GM18520 (cell line): ENCODE data around the gene MGAT3.
"Not testable (repeated sequence)": the region's sequence is repeated elsewhere in the genome, so short reads cannot be mapped to it uniquely, and the experiment has no call there.

ENCODE experiments used
- ATAC-seq: cut with Tn5 transposase; IDR thresholded peaks from one replicate; pipeline ENCODE4 v1.9.1; 2021; ENCODE audit not compliant: unreplicated experiment

Gene MGAT3, protein sequence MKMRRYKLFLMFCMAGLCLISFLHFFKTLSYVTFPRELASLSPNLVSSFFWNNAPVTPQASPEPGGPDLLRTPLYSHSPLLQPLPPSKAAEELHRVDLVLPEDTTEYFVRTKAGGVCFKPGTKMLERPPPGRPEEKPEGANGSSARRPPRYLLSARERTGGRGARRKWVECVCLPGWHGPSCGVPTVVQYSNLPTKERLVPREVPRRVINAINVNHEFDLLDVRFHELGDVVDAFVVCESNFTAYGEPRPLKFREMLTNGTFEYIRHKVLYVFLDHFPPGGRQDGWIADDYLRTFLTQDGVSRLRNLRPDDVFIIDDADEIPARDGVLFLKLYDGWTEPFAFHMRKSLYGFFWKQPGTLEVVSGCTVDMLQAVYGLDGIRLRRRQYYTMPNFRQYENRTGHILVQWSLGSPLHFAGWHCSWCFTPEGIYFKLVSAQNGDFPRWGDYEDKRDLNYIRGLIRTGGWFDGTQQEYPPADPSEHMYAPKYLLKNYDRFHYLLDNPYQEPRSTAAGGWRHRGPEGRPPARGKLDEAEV

DNA sequence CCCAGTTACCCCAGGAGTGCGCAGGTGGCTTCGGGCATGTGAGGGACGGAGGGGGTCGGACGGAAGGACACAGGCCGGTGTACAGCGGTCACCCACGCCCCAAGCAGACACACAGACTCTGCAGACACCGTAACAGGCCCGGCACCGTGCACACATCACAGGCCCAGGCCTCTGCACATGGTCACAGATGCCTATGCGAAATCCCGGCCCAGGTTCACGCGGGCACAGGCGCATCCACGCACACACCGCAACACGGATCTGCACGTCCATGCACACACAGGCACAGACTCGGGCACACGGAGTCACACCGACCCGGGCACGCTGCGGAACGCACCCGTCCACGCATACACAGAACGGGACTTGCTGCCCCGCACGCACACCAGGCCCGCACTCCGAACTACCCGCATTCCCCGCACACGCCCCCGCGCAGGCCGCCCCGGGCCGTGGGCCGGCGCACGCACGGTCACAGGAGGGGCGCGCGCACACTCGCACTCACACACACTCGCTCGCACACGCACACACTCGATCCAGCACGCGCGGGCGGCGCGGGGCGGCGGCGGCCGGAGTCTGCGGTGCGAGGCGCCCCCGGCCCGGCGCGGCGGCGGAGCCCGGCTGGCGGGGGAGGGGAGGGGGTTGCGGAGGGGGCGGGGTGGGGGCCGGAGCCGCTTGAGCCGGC, at the start of gene MGAT3:
Gene MGAT3 (plus strand): TSS at position 491 of the 676 bp plus-strand sequence. CDS start 30,336 bp downstream, outside the sequence.
- ATAC-seq, result no peak

DNA sequence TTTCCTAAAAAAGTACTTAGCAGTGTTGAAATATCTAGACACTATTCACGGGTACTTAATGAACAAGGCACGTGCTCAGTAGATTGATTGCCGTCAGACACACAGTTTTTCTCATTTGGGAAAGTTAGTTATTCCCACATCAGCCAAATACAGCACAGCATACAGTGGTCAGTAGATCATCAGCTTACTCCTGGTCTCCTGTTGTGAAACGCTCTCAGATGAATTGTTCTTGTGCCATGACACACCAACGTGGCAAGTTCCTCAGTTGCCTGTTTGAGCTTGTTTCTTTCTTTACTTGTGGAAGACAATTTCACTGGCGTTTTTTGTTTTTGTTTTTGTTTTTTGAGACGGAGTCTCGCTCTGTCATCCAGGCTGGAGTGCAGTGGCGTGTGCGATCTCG, 48.6 kb upstream of the MGAT3 start:
- no peak for ATAC-seq

DNA sequence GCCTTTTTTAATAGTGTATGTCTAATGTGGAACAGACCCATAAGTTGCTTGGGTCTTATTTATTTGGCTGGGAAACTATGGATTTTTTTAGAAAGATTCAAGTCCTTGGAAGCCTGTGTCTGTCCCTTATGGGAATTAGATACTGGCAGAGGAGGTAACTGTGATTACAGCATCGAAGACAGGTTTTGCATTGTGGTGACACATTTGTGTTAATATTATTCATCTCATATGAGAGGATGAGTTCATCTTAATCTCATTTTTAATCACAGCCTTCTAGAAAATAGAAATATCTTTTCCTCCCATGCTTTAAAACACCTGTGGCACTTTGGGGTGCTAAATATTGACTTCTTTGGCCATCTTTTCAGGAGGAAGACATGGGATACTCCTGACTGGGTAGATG, 48.0 kb upstream of the MGAT3 start:
- ATAC-seq, result no peak

DNA sequence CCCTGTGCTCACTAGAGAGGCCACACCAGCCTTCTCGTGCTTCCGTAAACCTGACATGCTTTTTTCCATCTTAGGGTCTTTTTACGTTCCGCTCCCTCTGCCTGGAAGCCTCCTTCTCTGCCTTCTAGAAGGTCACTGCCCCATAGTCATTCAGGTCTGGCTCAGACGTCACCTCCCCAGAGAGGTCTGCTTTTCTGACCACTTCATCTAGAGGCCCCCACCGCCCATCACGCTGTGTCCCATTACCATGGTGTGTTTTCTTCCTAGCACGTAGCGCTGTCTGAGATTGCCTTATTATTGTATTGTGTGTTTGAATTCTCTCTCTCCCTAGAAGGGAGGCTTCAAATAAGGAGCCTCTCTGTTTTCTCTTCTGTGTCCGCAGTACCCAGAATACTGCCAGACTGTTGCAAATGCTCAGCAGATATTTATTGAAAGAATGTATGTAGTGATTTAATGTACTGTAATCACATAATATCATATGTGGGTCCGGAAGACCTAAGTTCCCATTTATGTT, 47.2 kb upstream of the MGAT3 start:
- ATAC-seq, result no peak

DNA sequence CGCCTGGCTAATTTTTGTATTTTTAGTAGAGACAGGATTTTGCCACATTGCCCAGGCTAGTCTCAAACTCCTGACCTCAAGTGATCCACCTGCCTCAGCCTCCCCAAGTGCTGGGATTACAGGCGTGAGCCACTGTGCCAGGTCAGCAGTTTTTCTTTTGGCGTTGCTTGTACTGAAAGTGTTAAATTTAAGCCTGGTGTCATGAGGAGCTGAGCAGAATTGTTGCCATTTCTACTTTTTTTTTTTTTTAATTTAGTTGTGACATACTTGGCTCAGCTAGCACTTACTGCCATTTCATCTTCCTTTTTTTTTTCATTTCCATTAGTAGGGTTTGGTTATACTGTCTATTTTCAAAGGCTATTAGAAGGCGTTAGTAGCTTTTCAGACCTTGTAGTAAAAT, 46.5 kb upstream of the MGAT3 start:
- ATAC-seq, result no peak

DNA sequence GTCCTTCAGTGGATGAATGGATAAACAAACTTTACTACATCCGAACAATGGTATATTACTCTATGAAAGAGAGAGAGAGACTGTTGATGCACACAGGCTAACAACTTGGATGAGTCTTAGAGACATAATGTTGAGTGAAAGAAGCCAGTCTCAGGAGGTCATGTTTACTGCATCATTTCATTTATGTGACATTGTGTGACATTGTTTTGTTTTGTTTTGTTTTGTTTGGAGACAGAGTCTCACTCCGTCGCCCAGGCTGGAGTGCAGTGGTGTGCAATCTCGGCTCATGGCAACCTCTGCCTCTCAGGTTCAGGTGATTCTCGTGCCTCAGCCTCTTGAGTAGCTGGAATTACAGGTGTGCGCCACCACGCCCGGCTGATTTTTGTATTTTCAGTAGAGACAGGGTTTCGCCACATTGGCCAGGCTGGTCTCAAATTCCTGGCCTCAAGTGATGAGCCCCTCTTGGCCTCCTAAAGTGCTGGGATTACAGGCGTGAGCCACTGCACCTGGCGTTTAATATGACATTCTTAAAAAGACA, 44.9 kb upstream of the MGAT3 start:
- not testable (repeated sequence) for ATAC-seq

DNA sequence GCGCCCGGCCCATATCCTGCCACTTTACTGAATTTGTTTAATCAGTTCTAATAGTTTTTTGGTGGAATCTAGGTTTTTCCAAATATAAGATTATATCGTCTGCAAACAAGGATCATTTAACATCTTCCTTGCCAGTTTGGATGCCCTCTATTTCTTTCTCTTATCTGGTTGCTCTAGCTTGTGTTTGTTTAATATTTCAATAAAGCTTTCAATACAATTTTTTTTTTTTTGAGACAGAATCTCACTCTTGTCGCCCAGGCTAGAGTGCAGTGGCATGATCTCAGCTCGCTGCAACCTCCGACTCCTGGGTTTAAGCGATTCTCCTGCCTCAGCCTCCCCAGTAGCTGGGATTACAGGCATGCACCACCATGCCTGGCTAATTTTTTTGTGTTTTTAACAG, 43.6 kb upstream of the MGAT3 start:
- ATAC-seq, result not testable (repeated sequence)

DNA sequence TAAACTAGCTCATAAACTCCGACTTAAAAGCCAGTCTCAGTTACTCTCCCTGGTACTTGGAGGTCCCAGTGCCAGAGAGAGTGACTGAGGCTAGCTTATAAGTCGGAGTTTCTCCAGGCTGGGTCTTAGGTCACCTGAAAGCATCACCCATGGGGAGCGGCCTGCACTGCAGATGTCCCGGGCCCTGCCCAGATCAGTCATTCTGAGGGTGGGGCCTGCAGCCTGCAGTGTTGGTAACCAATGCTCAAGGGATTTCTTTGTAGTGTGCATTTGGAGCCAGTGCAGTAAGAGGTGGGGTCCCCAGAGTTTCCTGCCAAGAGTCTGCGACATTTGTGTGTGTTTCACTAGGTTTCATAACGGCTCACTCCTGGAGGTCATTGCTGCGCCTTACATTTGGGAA, 42.4 kb upstream of the MGAT3 start:
- no peak for ATAC-seq

DNA sequence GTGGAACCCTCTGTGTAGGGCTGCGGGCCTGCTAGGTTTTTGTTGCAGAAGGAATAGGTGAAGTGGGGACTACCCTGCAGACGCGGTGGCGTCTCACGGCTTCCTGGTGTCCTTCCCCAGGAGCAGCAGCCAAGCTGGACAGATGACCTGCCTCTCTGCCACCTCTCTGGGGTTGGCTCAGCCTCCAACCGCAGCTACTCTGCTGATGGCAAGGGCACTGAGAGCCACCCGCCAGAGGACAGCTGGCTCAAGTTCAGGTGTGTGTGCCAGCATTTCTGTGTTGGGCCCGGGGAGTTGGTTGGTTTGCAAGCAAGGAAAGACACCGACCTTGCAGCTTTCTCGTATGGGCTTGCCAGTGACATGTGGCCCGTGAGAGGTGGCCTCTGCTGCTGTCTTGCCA, 41.9 kb upstream of the MGAT3 start:
- ATAC-seq, result no peak

DNA sequence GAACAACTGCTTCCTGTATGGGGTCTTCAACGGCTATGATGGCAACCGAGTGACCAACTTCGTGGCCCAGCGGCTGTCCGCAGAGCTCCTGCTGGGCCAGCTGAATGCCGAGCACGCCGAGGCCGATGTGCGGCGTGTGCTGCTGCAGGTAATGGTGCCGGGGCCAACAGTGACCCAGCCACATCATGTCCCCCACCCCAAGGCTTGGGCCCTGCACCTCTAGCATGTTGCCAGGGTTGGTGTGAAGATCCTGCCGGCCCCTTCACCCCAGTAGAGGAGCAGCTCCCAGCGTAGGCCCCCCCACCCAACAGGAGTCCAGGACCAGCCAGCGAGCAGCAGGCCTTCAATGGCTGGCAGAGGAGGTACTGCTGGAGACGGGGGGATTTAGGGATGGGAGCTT, 41.3 kb upstream of the MGAT3 start:
- no peak for ATAC-seq

DNA sequence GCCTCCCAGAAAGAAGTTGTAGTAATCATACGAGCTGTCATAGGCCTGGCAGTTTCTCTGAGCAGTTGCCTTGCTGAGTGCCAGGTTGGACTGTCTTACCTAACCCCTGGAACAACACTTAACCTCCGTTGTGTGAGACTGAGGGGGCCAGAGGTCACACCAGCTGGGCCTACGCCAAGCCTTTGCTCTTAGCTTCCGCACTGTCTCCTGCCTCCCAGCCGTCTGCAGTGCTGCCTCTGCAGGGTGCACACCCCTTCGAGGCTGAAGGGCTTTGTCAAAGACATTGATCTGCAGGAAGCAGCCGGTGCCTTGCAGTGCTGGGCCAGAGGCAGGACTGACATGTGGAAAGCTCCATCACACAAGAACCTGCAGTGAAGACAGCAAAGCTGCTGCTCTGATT, 40.5 kb upstream of the MGAT3 start:
- no peak for ATAC-seq

DNA sequence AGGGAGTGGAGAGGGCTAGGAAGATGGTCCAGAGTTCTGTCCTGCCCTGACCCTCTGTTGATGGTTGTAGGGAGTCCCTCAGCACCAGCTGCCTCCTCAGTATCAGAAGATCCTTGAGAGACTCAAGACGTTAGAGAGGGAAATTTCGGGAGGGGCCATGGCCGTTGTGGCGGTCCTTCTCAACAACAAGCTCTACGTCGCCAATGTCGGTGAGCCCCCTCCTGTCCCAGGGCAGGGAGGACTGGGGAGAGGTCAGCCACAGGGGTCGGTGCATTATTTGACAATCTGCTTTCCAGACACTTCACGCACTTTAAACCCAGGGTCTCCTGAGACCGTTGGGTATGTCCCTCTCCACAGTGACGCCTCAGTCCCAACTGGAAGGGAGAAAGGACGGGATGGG, 39.2 kb upstream of the MGAT3 start:
- ATAC-seq, result no peak

DNA sequence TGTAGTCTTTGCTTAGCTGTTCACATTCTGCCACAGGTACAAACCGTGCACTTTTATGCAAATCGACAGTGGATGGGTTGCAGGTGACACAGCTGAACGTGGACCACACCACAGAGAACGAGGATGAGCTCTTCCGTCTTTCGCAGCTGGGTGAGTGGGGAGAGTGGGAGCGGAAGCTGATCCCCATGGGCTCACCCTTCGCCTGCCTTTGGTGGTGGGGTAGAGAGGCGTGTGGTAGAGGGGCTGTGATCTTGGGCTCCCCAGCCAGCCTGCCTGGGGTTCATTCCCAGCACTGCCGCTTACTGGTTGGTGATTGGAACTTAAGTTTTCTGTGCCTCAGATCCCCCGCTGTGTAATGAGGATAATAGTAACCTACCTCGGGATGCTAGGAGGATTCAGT, 38.1 kb upstream of the MGAT3 start:
- no peak for ATAC-seq

DNA sequence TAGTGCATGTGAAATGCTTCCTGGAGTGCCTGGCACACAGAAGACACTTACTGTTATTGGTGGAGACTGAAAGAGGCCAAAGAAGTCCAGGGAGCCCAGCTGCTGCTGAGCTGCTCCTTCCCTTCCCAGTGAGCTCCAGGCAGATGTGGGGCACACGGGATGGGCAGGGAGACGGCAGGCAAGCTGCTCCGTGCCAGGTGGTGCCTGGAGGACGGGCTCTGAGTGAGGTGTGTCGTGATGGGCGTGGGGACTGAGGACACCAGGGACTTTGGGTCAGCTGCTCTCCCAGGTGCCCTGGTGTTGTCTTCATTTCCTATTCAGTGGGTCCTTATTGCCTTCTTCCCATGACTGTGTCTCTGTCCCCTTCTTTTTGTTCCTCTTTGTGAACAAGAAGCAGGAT, 37.7 kb upstream of the MGAT3 start:
- ATAC-seq, result no peak

DNA sequence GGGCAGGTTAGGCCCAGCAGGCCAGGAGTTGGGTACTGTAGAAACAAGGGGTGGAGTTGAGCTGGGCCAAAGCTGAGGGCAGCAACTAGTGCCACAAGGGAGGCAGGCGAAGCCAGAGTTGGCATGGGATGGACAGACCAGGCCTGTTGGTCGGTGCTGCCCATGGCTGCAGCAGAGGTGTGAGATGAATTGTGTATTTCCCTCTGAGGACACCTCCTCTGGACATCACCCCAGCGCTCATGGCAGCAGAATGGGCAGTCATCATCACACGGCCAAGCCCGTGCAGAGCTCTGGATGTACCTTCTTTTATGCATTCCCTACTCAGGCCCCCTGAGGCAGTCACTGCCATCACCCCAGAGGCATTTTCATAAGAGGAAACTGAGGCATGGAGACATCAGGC, 36.9 kb upstream of the MGAT3 start:
- ATAC-seq, result no peak

DNA sequence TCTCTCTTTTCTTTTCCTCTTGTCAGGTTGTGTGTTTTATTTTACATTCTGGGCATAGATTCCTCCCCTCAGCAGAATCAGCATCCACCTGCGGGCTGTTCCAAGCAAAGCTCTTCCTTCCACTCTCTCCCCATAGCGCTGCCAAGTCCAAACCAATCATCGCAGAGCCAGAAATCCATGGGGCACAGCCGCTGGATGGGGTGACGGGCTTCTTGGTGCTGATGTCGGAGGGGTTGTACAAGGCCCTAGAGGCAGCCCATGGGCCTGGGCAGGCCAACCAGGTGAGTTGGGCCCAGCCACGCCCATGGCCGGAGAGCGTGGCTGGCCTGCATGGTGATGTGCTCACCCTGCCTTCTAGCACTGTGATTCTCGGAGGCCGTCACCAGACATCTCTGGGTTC, 35.1 kb upstream of the MGAT3 start:
- no peak for ATAC-seq

DNA sequence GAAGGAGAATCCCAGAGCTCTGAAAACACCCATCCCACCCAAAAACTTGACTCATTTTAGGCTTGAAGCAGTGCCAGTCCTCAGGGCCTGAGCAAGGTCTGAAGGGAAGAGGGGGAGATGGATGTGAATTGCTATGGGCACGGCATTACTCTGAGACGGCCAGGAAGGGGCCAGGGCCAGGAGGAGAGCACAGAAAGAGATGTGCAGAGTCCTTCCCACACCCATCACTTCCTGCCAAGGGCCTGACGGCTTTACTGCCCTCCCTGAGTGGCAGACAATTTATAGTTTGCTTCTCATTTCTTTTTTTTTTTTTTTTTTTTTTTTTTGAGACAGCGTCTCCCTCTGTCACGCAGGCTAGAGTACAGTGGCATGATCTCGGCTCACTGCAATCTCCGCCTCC, 34.7 kb upstream of the MGAT3 start:
- no peak for ATAC-seq

DNA sequence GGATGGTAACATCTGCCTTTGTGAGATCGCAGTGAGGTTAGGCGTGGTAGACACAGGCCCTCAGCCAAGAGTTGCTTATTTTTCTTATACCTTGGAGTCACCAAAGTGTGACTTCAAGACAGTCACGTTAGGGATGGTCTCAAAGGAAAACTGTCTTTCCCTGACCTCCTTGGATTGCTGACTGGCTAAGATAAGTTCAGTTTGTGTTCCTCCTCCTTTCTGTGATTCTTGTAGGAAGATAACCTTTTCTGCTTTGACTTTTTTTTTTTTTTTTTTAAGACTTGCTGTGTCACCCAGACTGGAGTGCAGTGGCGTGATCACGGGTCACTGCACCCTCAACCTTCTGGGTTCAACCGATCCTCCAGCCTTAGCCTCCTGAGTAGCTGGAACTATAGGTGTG, 34.1 kb upstream of the MGAT3 start:
- no peak for ATAC-seq

DNA sequence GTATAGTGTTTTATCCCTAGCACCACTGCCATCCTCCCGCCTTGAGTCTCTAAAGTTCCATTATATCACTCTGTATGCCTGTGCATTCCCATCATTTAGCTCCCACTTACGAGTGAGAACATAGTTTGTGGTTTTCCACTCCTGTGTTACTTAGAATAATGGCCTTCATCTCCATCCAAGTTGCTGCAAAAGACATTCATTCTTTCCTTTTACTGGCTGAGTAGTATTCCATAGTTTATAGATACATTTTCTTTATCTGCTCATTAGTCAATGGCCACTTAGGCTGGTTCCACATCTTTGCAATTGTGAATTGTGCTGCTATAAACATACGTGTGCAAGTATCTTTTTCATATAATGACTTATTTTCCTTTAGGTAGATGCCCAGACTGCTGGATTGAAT, 32.8 kb upstream of the MGAT3 start:
- no peak for ATAC-seq

DNA sequence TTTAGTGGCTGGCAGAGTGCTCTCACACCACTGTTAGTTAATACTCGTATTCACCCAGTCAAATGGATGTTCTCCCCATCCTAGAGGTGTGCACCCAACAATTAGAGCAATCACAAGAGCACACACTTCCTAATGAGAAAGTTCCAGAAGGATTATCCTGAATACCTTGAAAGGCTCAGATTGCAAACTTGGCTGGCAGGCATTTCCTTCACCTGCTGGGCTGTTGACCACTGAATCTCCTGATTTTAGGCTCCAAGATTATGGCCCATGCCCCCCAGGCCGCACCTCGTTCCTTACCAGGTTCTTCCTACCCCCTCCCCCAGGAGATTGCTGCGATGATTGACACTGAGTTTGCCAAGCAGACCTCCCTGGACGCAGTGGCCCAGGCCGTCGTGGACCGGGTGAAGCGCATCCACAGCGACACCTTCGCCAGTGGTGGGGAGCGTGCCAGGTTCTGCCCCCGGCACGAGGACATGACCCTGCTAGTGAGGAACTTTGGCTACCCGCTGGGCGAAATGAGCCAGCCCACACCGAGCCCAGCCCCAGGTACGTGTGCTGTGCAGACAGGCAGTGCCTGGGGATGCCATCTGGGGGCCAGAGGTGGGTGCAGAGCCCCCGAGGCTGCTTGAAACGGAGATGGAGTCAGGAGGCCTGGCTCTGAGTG, 30.3 kb upstream of the MGAT3 start:
- no peak for ATAC-seq
